Transverse colon (tissue), 4 donors: ENCODE data around the gene LECT2. TPM values are rescaled to one million over a fixed set of nuclear protein-coding genes. Genes with fewer than 3 reads are reported as not detected.

ENCODE experiments used
- DNase-seq: peaks from one replicate; pipeline ENCODE4 v3.0.0-alpha.2; 2019
- H3K27ac ChIP-seq, 4 donors: fragments of 200-600 bp; sonication (generic); 2 replicates each; pipeline ENCODE4 v1.5.1; 2016 to 2018; ENCODE audit warnings: inconsistent platforms in 4 of 4
- H3K27me3 ChIP-seq: fragments of 200-600 bp; sonication (generic); 2 replicates; pipeline ENCODE4 v1.5.1; 2017; ENCODE audit warnings: inconsistent platforms
- H3K36me3 ChIP-seq, 4 donors: fragments of 200-600 bp; sonication (generic); 2 replicates each; pipeline ENCODE4 v1.5.1; 2017 to 2019; ENCODE audit warnings: inconsistent platforms in 4 of 4
- H3K4me1 ChIP-seq, 4 donors: fragments of 200-600 bp; sonication (generic); 2 replicates each; pipeline ENCODE4 v1.5.1; 2017 to 2020; ENCODE audit warnings: inconsistent platforms in 4 of 4
- H3K4me3 ChIP-seq, 4 donors: fragments of 200-600 bp; sonication (generic); 1 replicate in 1 of 4; 2 replicates in 3 of 4; pipeline versions ENCODE4 v1.5.1 to v1.6.1; 2017 to 2019; ENCODE audit warnings: inconsistent platforms in 4 of 4
- H3K9me3 ChIP-seq, 2 donors: fragments of 200-600 bp; sonication (generic); 2 replicates each; pipeline ENCODE4 v1.5.1; 2017 to 2019; ENCODE audit warnings: inconsistent platforms in 2 of 2
- CTCF ChIP-seq, 5 experiments: fragments of 200-600 bp in 3 of 5; fragments of 450-650 bp in 2 of 5; sonication (generic) in 3 of 5; IDR thresholded peaks; 1 replicate in 2 of 5; 2 replicates in 3 of 5; pipeline ENCODE4 v1.5.1; 2016 to 2017; ENCODE audit warnings: antibody characterized with exemption in 5 of 5, inconsistent platforms in 3 of 5, mild to moderate bottlenecking in 2 of 5, moderate library complexity in 1 of 5
- EP300 ChIP-seq: sonication (generic); formaldehyde crosslinking; IDR thresholded peaks from one replicate; pipeline ENCODE4 v1.6.1; 2017; ENCODE audit warnings: antibody characterized with exemption, low read depth
- POLR2A ChIP-seq: fragments of 450-650 bp; IDR thresholded peaks from one replicate; pipeline ENCODE4 v1.6.1; 2016; ENCODE audit warnings: antibody characterized with exemption, mild to moderate bottlenecking, moderate library complexity
- POLR2AphosphoS5 ChIP-seq, 3 donors: sonication (generic); formaldehyde crosslinking; IDR thresholded peaks; one replicate each; pipeline ENCODE4 v1.6.1; 2016; ENCODE audit warnings: antibody characterized with exemption in 3 of 3
- WGBS, 2 donors: methylation state at CpG; one replicate each; pipeline ENCODE4 v1.1.5; 2018; ENCODE audit warnings: low coverage in 1 of 2; 5-methylcytosine and 5-hydroxymethylcytosine counted together
- in situ Hi-C, 4 donors: fragments of 200-750 bp; cut with MboI; loops; one replicate each; pipeline versions ENCODE4 v1.15.0 to v1.15.1; 2017; ENCODE audit warnings: low sequenced_read_pairs in 3 of 4, low pct_ligation_motif_present in 1 of 4, low pct_unique_long_range_greater_than_20kb in 1 of 4
- intact Hi-C: fragments of 100-400 bp; cut with DNase I; formaldehyde crosslinking; loops from one replicate; pipeline ENCODE4 v1.15.1; 2023; ENCODE audit warnings: low total_unique reads
- total RNA-seq, 4 donors: library from RNA; depleted of rRNA; stranded (reverse); fragments of >200 nt; gene quantifications; one replicate each; pipeline ENCODE4 v1.1.0, GENCODE V29; 2016

Gene LECT2
- total RNA-seq, 4 donors from 2014 or later, result not detected

GRCh38 chr5:135915466-135916001 lies 39.2 kb downstream of the LECT2 start:
- intact Hi-C loops (no loop called here), in situ Hi-C loops (no loop called here)
- Histone ChIP-seq H3K9me3 (no peaks in the 10 kb centered on the region), H3K4me1 (no peaks in the 10 kb centered on the region), H3K36me3 (no peaks in the 10 kb centered on the region), H3K27ac (no peak overlapping the region), H3K27me3 (peaks cover 48% of the 10 kb centered on the region), H3K4me3 (no peak overlapping the region)
- 80 to 100% methylated on average over 1 to 5 of the region's 5 CpGs for WGBS, 2 donors
- no peak for DNase-seq
- TF ChIP-seq POLR2A (no peak), CTCF (IDR thresholded peaks at IDR 0.05) (no peak), EP300 (no peak), POLR2AphosphoS5 (IDR thresholded peaks at IDR 0.05) (no peak)

- Histone ChIP-seq H3K9me3 (no peaks in the 10 kb centered on the region), H3K27me3 (peaks cover 52% of the 10 kb centered on the region), H3K4me1 (no peaks in the 10 kb centered on the region), H3K27ac (no peak overlapping the region), H3K4me3 (no peak overlapping the region), H3K36me3 (no peaks in the 10 kb centered on the region)
- in situ Hi-C loops (no loop called here), intact Hi-C loops (no loop called here)
- TF ChIP-seq EP300 (no peak), CTCF (IDR thresholded peaks at IDR 0.05) (no peak), POLR2A (no peak), POLR2AphosphoS5 (IDR thresholded peaks at IDR 0.05) (no peak)
- DNase-seq, result no peak
- 41 to 59% methylated on average over 3 to 4 of the region's 4 CpGs for WGBS, 2 donors
Measured at GRCh38 chr5:135913713-135914626, 40.8 kb downstream of the LECT2 start.

- no peaks in the 10 kb centered on the region for H3K4me1 ChIP-seq
- H3K27ac ChIP-seq, result no peak overlapping the region
- no peaks in the 10 kb centered on the region for H3K9me3 ChIP-seq
- peaks cover 19% of the 10 kb centered on the region for H3K27me3 ChIP-seq
- DNase-seq, result no peak
- no peaks in the 10 kb centered on the region for H3K36me3 ChIP-seq
- 69 to 100% methylated on average over 1 of the region's 1 CpG for WGBS, 2 donors
- H3K4me3 ChIP-seq, result no peak overlapping the region
- in situ Hi-C loops (no loop called here), intact Hi-C loops (no loop called here)
- no peak for TF ChIP-seq POLR2AphosphoS5 (IDR thresholded peaks at IDR 0.05)
- no peak for TF ChIP-seq CTCF (IDR thresholded peaks at IDR 0.05)
- no peak for TF ChIP-seq POLR2A
- TF ChIP-seq EP300, result no peak
Measured at GRCh38 chr5:135905144-135905543, 49.6 kb downstream of the LECT2 start.

- no peaks in the 10 kb centered on the region for H3K9me3 ChIP-seq
- intact Hi-C loops, result no loop called here
- H3K4me1 ChIP-seq, result no peaks in the 10 kb centered on the region
- WGBS, 2 donors, result 46 to 47% methylated on average over 2 to 3 of the region's 3 CpGs
- H3K4me3 ChIP-seq, result no peak overlapping the region
- peaks cover 21% of the 10 kb centered on the region for H3K27me3 ChIP-seq
- in situ Hi-C loops, result no loop called here
- DNase-seq, result no peak
- no peak overlapping the region for H3K27ac ChIP-seq
- TF ChIP-seq POLR2AphosphoS5 (IDR thresholded peaks at IDR 0.05) (no peak), CTCF (IDR thresholded peaks at IDR 0.05) (no peak), EP300 (no peak), POLR2A (no peak)
- H3K36me3 ChIP-seq, result no peaks in the 10 kb centered on the region
Measured at GRCh38 chr5:135901633-135902032, 53.1 kb downstream of the LECT2 start.
